OCI-LY1 (cell line): ENCODE results near the gene TTC13.

Experiments
- H2AFZ ChIP-seq: fragments of 200-600 bp; sonication (generic), shearing (Covaris generic); 2 replicates; pipeline ENCODE4 v1.6.0; 2014; ENCODE audit warnings: antibody characterized with exemption, mild to moderate bottlenecking, low read length
- H3F3A ChIP-seq: fragments of 200-600 bp; sonication (generic), shearing (Covaris generic); 2 replicates; pipeline ENCODE4 v1.6.0; 2014; ENCODE audit warnings: mild to moderate bottlenecking, antibody characterized with exemption, low read length, moderate library complexity; ENCODE audit not compliant: insufficient read depth
- H3K27ac ChIP-seq: fragments of 200-600 bp; sonication (generic); 2 replicates; pipeline ENCODE4 v1.5.1; 2014; ENCODE audit warnings: low read length, mixed run types, mild to moderate bottlenecking, low read depth; ENCODE audit not compliant: poor library complexity, severe bottlenecking
- H3K27me3 ChIP-seq: fragments of 200-600 bp; sonication (generic); 2 replicates; pipeline ENCODE4 v1.6.0; 2014; ENCODE audit warnings: antibody characterized with exemption, mild to moderate bottlenecking, low read length, moderate library complexity; ENCODE audit not compliant: insufficient read depth
- H3K36me3 ChIP-seq: fragments of 200-600 bp; sonication (generic); 2 replicates; pipeline ENCODE4 v1.6.1; 2014; ENCODE audit warnings: mild to moderate bottlenecking, antibody characterized with exemption, low read length, moderate library complexity, mixed read lengths; ENCODE audit not compliant: insufficient read depth
- H3K4me1 ChIP-seq: fragments of 200-600 bp; sonication (generic); 2 replicates; pipeline ENCODE4 v1.5.1; 2014; ENCODE audit warnings: mild to moderate bottlenecking, low read length, moderate library complexity; ENCODE audit not compliant: insufficient read depth, severe bottlenecking
- H3K4me2 ChIP-seq: fragments of 200-600 bp; sonication (generic), shearing (Covaris generic); 2 replicates; pipeline ENCODE4 v1.6.1; 2014; ENCODE audit warnings: low read length
- H3K4me3 ChIP-seq: fragments of 200-600 bp; sonication (generic); 2 replicates; pipeline ENCODE4 v1.5.1; 2014; ENCODE audit warnings: low read length, low read depth, mild to moderate bottlenecking, mixed read lengths; ENCODE audit not compliant: poor library complexity, severe bottlenecking
- H3K79me2 ChIP-seq: fragments of 200-600 bp; shearing (Covaris generic); 2 replicates; pipeline ENCODE4 v1.6.1; 2016; ENCODE audit warnings: mixed run types, low read length, mixed read lengths; ENCODE audit not compliant: insufficient read depth
- H3K9ac ChIP-seq: fragments of 200-600 bp; sonication (generic), shearing (Covaris generic); 2 replicates; pipeline ENCODE4 v1.6.1; 2014; ENCODE audit warnings: mild to moderate bottlenecking, low read length, mixed read lengths
- H3K9me2 ChIP-seq: fragments of 200-600 bp; sonication (generic), shearing (Covaris generic); 2 replicates; pipeline ENCODE4 v1.6.1; 2014; ENCODE audit warnings: low read depth, mild to moderate bottlenecking, low read length, mixed read lengths
- H3K9me3 ChIP-seq: fragments of 200-600 bp; shearing (Covaris generic); 2 replicates; pipeline ENCODE4 v1.6.1; 2014; ENCODE audit warnings: low read length, mixed read lengths
- H4K20me1 ChIP-seq: fragments of 200-600 bp; sonication (generic), shearing (Covaris generic); 2 replicates; pipeline ENCODE4 v1.6.0; 2016; ENCODE audit warnings: mild to moderate bottlenecking, low read length; ENCODE audit not compliant: insufficient read depth
- EZH2 ChIP-seq: fragments of 200-600 bp; sonication (generic), shearing (Covaris generic); IDR thresholded peaks from 2 replicates; pipeline ENCODE4 v1.8.0; 2017; ENCODE audit warnings: borderline replicate concordance, mixed run types, mild to moderate bottlenecking, antibody characterized with exemption, low read length, moderate library complexity, mixed read lengths
- TF ChIP-seq, protein P1 (sequence below): fragments of 200-600 bp; sonication (generic), shearing (Covaris generic); IDR thresholded peaks from 2 replicates; pipeline ENCODE4 v1.5.1; 2017; ENCODE audit warnings: mild to moderate bottlenecking, antibody characterized with exemption, low read length, moderate library complexity, mixed read lengths

TTC13 gene

DNA sequence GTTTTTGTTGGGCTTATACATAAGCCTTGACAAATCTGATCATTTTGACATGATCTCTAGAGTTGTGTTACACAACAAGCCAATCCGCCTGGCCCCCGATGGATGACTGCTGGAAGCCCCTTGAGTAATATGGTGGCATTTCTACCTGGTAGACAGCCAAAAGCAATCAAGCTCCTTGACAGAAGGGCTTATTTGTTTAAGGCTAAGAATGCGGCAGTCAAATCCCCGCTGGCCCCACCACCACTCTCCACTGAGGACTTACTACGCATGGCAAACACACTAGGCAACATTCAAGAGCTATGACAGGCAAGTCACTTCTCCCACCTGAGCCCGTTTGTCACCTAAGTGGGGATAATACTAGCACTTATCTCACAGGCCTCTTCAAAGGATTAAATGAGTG lies 77.0 kb downstream of the TTC13 start:
- TF ChIP-seq EZH2: no peak
- TF ChIP-seq, protein P1, sequence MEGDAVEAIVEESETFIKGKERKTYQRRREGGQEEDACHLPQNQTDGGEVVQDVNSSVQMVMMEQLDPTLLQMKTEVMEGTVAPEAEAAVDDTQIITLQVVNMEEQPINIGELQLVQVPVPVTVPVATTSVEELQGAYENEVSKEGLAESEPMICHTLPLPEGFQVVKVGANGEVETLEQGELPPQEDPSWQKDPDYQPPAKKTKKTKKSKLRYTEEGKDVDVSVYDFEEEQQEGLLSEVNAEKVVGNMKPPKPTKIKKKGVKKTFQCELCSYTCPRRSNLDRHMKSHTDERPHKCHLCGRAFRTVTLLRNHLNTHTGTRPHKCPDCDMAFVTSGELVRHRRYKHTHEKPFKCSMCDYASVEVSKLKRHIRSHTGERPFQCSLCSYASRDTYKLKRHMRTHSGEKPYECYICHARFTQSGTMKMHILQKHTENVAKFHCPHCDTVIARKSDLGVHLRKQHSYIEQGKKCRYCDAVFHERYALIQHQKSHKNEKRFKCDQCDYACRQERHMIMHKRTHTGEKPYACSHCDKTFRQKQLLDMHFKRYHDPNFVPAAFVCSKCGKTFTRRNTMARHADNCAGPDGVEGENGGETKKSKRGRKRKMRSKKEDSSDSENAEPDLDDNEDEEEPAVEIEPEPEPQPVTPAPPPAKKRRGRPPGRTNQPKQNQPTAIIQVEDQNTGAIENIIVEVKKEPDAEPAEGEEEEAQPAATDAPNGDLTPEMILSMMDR: no peak
- no peak overlapping the region for H2AFZ ChIP-seq
- H3K4me1 ChIP-seq: no peaks in the 10 kb centered on the region
- H3K27ac ChIP-seq: no peak overlapping the region
- H3K9me2 ChIP-seq: no peaks in the 10 kb centered on the region
- no peaks in the 10 kb centered on the region for H3K27me3 ChIP-seq
- H4K20me1 ChIP-seq: no peaks in the 10 kb centered on the region
- no peak overlapping the region for H3K9ac ChIP-seq
- no peaks in the 10 kb centered on the region for H3K36me3 ChIP-seq
- no peaks in the 10 kb centered on the region for H3K9me3 ChIP-seq
- no peaks in the 10 kb centered on the region for H3F3A ChIP-seq
- H3K4me3 ChIP-seq: no peak overlapping the region
- H3K4me2 ChIP-seq: no peak overlapping the region
- H3K79me2 ChIP-seq: no peaks in the 10 kb centered on the region

DNA sequence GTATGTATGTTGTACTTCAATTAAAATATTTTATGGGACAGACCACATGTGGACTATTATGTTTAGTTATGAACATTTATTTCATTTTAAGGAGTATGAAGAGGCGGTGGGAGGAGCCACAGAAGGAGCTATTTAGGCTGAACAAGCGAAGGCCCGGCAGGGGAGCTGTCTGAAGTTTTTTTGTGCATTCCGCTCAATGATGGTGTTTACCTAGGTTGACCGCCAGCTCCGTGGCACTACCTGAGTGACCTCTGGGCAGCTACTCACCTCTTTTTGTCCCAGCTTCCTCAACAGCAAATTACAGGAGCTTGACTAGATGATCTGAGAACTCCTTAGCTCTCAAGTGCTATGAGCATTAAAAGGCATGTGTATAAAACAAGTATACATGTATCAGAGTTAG lies 77.7 kb downstream of the TTC13 start:
- Histone ChIP-seq H3K4me3 (no peak overlapping the region), H4K20me1 (no peaks in the 10 kb centered on the region), H3K36me3 (no peaks in the 10 kb centered on the region), H2AFZ (no peak overlapping the region), H3K9ac (no peak overlapping the region), H3K27ac (no peak overlapping the region), H3K9me2 (no peaks in the 10 kb centered on the region), H3K4me1 (no peaks in the 10 kb centered on the region), H3F3A (no peaks in the 10 kb centered on the region), H3K27me3 (no peaks in the 10 kb centered on the region), H3K79me2 (no peaks in the 10 kb centered on the region), H3K9me3 (no peaks in the 10 kb centered on the region), H3K4me2 (no peak overlapping the region)
- TF ChIP-seq, protein P1: no peak
- no peak for TF ChIP-seq EZH2

DNA sequence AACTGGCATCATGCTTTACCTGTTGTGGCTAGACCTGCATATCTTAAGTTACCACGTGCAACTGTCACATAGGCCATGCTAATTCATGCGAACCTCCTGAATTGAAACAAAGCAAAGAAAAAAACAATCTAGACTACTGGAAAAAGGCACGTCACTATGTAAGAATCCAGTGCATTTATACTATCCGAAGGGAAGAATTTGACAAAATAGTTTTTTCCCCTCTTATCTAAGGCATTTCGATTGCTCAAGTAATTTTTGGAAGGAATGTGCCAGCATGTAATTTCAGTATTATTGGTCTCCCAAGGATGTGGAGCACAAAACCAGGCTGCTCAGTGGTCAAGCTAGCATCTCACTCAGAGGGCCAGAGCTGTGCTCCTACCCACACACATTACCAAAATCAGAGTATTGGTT lies 78.8 kb downstream of the TTC13 start:
- TF ChIP-seq, protein P1: no peak
- TF ChIP-seq EZH2: no peak
- no peak overlapping the region for H2AFZ ChIP-seq

More for the DNA sequence above, 78.8 kb downstream of the TTC13 start:
- Histone ChIP-seq H3K27ac (no peak overlapping the region), H3K9me3 (no peaks in the 10 kb centered on the region), H3K4me2 (no peak overlapping the region), H3K36me3 (no peaks in the 10 kb centered on the region), H3K4me3 (no peak overlapping the region), H3K27me3 (no peaks in the 10 kb centered on the region), H4K20me1 (no peaks in the 10 kb centered on the region), H3K4me1 (no peaks in the 10 kb centered on the region), H3K9me2 (no peaks in the 10 kb centered on the region), H3F3A (no peaks in the 10 kb centered on the region), H3K9ac (no peak overlapping the region), H3K79me2 (no peaks in the 10 kb centered on the region)
